K562 treated with DMSO at 1 percent for 48 hours (cell line): ENCODE data around the gene VSX1. TPM values are rescaled to one million over a fixed set of nuclear protein-coding genes. Genes with fewer than 3 reads are reported as not detected.

Source experiments
- total RNA-seq: library from RNA; unstranded; fragments of 300-600 nt; gene quantifications from 2 replicates; pipeline ENCODE4 v1.2.3, GENCODE V29; 2022; ENCODE audit warnings: low replicate concordance; ENCODE audit errors: extremely low read depth

VSX1 gene
- not detected in 2 replicates for total RNA-seq

GRCh38 chr20:25081730-25082497 lies at the start of gene VSX1:
Gene VSX1, minus strand, starts transcription at chr20:25082141. Its CDS starts 45 bp downstream, at chr20:25082096.

GRCh38 chr20:25058051-25058846 lies 23.7 kb downstream of the VSX1 start, which contains the start of gene ACSS1:
Gene ACSS1, minus strand, starts transcription at chr20:25058139. Its CDS starts 37 bp downstream, at chr20:25058102.

Other genes starting within 250 kb of the VSX1 start
- not detected in 2 replicates for gene CST7, start 132.9 kb downstream of the VSX1 start, total RNA-seq
- gene APMAP, start 89.4 kb downstream of the VSX1 start, total RNA-seq, result not detected in 2 replicates
- not detected in 2 replicates for gene ACSS1, start 24.0 kb downstream of the VSX1 start, total RNA-seq
- gene ENTPD6, start 113.6 kb upstream of the VSX1 start, total RNA-seq, result not detected in 2 replicates
- gene PYGB, start 165.9 kb upstream of the VSX1 start, total RNA-seq, result not detected in 2 replicates